Mesenchymal stem cell (in vitro differentiated cells and primary cell): Measurements from ENCODE around the gene FUT3.
A peak's percentile ranks its signal among the peaks of the same experiment; 100 is the strongest.
"Not testable (repeated sequence)": the region's sequence is repeated elsewhere in the genome, so short reads cannot be mapped to it uniquely, and the experiment has no call there.

Experiments used
- DNase-seq: peaks from one replicate; pipeline ENCODE4 v3.0.0-alpha.2; 2013
- H2AFZ ChIP-seq: one replicate; pipeline ENCODE4 v1.6.1; 2013; ENCODE audit warnings: low read depth, mild to moderate bottlenecking, control low read depth, inconsistent platforms, low read length, moderate library complexity
- H2AK5ac ChIP-seq: 2 replicates; pipeline ENCODE4 v1.6.1; 2013; ENCODE audit warnings: low read length, moderate library complexity, mild to moderate bottlenecking, inconsistent platforms; ENCODE audit not compliant: severe bottlenecking
- H2BK120ac ChIP-seq: one replicate; pipeline ENCODE4 v1.6.1; 2013; ENCODE audit warnings: low read depth, mild to moderate bottlenecking, inconsistent platforms, low read length, moderate library complexity
- H2BK12ac ChIP-seq, 2 experiments: one replicate each; pipeline ENCODE4 v1.6.1; 2013; ENCODE audit warnings: inconsistent platforms in 2 of 2, low read length in 2 of 2, mild to moderate bottlenecking in 2 of 2, moderate library complexity in 2 of 2, control low read depth in 1 of 2
- H2BK15ac ChIP-seq: one replicate; pipeline ENCODE4 v1.6.1; 2013; ENCODE audit warnings: mild to moderate bottlenecking, low read depth, inconsistent platforms; ENCODE audit not compliant: poor library complexity, severe bottlenecking
- H2BK5ac ChIP-seq: 2 replicates; pipeline ENCODE4 v1.6.1; 2013; ENCODE audit warnings: low read depth, mild to moderate bottlenecking, low read length, control low read depth, inconsistent platforms; ENCODE audit not compliant: poor library complexity, severe bottlenecking
- H3K14ac ChIP-seq, 2 experiments: one replicate each; pipeline ENCODE4 v1.6.1; 2013; ENCODE audit warnings: inconsistent platforms in 2 of 2, low read length in 2 of 2, control low read depth in 1 of 2, mild to moderate bottlenecking in 1 of 2, moderate library complexity in 1 of 2
- H3K18ac ChIP-seq, 2 experiments: one replicate each; pipeline ENCODE4 v1.6.1; 2013; ENCODE audit warnings: inconsistent platforms in 2 of 2, low read length in 2 of 2, control low read depth in 1 of 2, low read depth in 1 of 2, mild to moderate bottlenecking in 1 of 2
- H3K23ac ChIP-seq, 2 experiments: one replicate each; pipeline ENCODE4 v1.6.1; 2013; ENCODE audit warnings: inconsistent platforms in 2 of 2, low read length in 2 of 2, mild to moderate bottlenecking in 2 of 2, moderate library complexity in 2 of 2, control low read depth in 1 of 2
- H3K27ac ChIP-seq: 2 replicates; pipeline ENCODE4 v1.5.1; 2013; ENCODE audit warnings: mild to moderate bottlenecking, moderate library complexity, low read length, control low read depth, inconsistent platforms; ENCODE audit not compliant: poor library complexity, severe bottlenecking
- H3K27me3 ChIP-seq, 2 experiments: 2 replicates each; pipeline versions ENCODE4 v1.6.1 to v1.7.0; 2013; ENCODE audit warnings: low read length in 2 of 2, mild to moderate bottlenecking in 2 of 2, moderate library complexity in 2 of 2, control low read depth in 1 of 2, inconsistent platforms in 1 of 2; ENCODE audit not compliant: control insufficient read depth in 1 of 2, insufficient read depth in 1 of 2
- H3K36me3 ChIP-seq, 2 experiments: 2 replicates each; pipeline versions ENCODE4 v1.6.1 to v1.7.0; 2013; ENCODE audit warnings: low read length in 2 of 2, control low read depth in 1 of 2, inconsistent platforms in 1 of 2, low read depth in 1 of 2, mild to moderate bottlenecking in 1 of 2; ENCODE audit not compliant: insufficient read depth in 2 of 2, control insufficient read depth in 1 of 2
- H3K4ac ChIP-seq, 2 experiments: one replicate each; pipeline ENCODE4 v1.6.1; 2013; ENCODE audit warnings: inconsistent platforms in 2 of 2, low read length in 2 of 2, mild to moderate bottlenecking in 2 of 2, moderate library complexity in 2 of 2, control low read depth in 1 of 2, low read depth in 1 of 2
- H3K4me1 ChIP-seq: 2 replicates; pipeline ENCODE4 v1.6.1; 2013; ENCODE audit warnings: low read depth, low read length, control low read depth; ENCODE audit not compliant: control insufficient read depth, insufficient read depth
- H3K4me2 ChIP-seq: 2 replicates; pipeline ENCODE4 v1.6.1; 2013; ENCODE audit warnings: low read length, mild to moderate bottlenecking, inconsistent platforms; ENCODE audit not compliant: poor library complexity, severe bottlenecking
- H3K4me3 ChIP-seq, 2 experiments: 2 replicates each; pipeline versions ENCODE4 v1.5.1 to v1.7.0; 2013; ENCODE audit warnings: low read length in 2 of 2, mild to moderate bottlenecking in 2 of 2, control low read depth in 1 of 2, low read depth in 1 of 2; ENCODE audit not compliant: insufficient read depth in 1 of 2
- H3K79me1 ChIP-seq: replicated peaks from 2 replicates; pipeline ENCODE4 v1.6.1; 2013; ENCODE audit warnings: mild to moderate bottlenecking, control low read depth, low read length, inconsistent platforms; ENCODE audit not compliant: poor library complexity, severe bottlenecking
- H3K9ac ChIP-seq: 2 replicates; pipeline ENCODE4 v1.7.0; 2013; ENCODE audit warnings: mild to moderate bottlenecking, low read length, moderate library complexity
- H3K9me3 ChIP-seq: 2 replicates; pipeline ENCODE4 v1.7.0; 2013; ENCODE audit warnings: mild to moderate bottlenecking, low read length; ENCODE audit not compliant: control insufficient read depth
- H4K8ac ChIP-seq: one replicate; pipeline ENCODE4 v1.6.1; 2013; ENCODE audit warnings: inconsistent platforms, mild to moderate bottlenecking, low read length, moderate library complexity
- H4K91ac ChIP-seq: one replicate; pipeline ENCODE4 v1.6.1; 2013; ENCODE audit warnings: mild to moderate bottlenecking, low read length, inconsistent platforms
- WGBS: methylation state at CpG from one replicate; pipeline ENCODE4 v1.1.7; 2013; ENCODE audit warnings: mixed read lengths; 5-methylcytosine and 5-hydroxymethylcytosine counted together

The FUT3 gene

DNA sequence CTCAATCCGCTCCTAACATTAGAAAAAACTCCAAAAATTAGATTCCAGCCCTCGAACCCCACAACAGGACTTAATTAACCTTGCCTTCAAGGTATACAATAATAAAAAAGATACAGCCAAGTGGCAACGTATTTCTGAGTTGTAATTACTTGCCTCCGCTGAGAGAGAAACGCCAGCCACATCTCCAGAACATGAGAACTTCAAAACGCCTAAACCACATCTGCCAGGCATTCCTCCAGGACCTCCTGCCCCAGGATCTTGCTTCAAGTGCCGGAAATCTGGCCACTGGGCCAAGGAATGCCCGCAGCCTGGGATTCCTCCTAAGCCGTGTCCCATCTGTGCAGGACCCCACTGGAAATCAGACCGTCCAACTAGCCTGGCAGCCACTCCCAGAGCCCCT, 2.9 kb upstream of the FUT3 start:
- not testable (repeated sequence) for H3K14ac ChIP-seq, H3K4ac ChIP-seq, H2BK15ac ChIP-seq, H2BK120ac ChIP-seq, H3K18ac ChIP-seq, H3K27ac ChIP-seq, H3K4me2 ChIP-seq, H3K79me1 ChIP-seq, H2AK5ac ChIP-seq, H4K8ac ChIP-seq, H2BK5ac ChIP-seq, H4K91ac ChIP-seq, H3K23ac ChIP-seq, H3K9ac ChIP-seq, H3K4me3 ChIP-seq, H3K36me3 ChIP-seq, H2AFZ ChIP-seq, H2BK12ac ChIP-seq, H3K4me1 ChIP-seq, H3K9me3 ChIP-seq, DNase-seq
- peaks cover 24 to 50% of the 10 kb centered on the region in 2 experiments for H3K27me3 ChIP-seq
- 85% methylated on average over 10 of the region's 10 CpGs for WGBS

DNA sequence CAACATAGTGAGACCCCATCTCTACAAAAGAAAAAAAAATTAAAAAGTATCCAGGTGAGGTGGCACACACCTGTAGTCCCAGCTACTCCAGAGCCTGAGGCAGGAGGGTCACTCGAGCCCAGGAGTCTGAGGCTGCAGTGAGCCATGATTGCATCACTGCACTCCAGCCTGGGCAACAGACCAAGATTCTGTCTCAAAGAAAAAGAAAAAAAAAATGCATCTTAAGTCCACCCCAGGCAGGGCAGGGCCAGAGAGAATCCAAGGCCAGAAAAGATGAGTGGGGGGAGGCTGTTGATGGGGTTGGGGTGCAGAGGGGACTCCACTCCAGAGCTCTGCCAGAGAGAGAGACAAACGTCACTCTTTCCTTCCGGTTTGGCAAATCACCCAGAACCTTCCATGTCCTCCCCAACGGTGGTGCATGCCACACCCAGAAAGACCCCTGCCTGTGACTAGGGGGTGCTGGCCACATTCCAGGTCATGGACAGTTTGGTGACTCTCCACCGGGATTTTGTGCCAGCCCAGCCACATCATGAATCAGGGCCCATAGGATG, 431 bp downstream of the FUT3 start:
- no peak overlapping the region for H2BK15ac ChIP-seq
- no peak overlapping the region for H3K4ac ChIP-seq
- no peaks in the 10 kb centered on the region for H3K79me1 ChIP-seq
- H2BK120ac ChIP-seq: no peak overlapping the region
- no peaks in the 10 kb centered on the region for H3K4me1 ChIP-seq
- no peak overlapping the region for H2AK5ac ChIP-seq
- no peak overlapping the region for H3K4me2 ChIP-seq
- H3K14ac ChIP-seq: no peak overlapping the region
- no peak overlapping the region for H3K9ac ChIP-seq
- H3K18ac ChIP-seq: no peak overlapping the region
- H3K23ac ChIP-seq: no peak overlapping the region
- WGBS: 81% methylated on average over 5 of the region's 5 CpGs
- H3K9me3 ChIP-seq: no peaks in the 10 kb centered on the region
- H2BK5ac ChIP-seq: no peak overlapping the region
- H3K27ac ChIP-seq: no peak overlapping the region
- H3K27me3 ChIP-seq: peaks cover 16 to 37% of the 10 kb centered on the region in 2 experiments
- peak overlapping the region; percentile 27 for H4K91ac ChIP-seq
- H2AFZ ChIP-seq: no peak overlapping the region
- no peak overlapping the region for H3K4me3 ChIP-seq
- no peak overlapping the region for H4K8ac ChIP-seq
- peak; percentile 63 for DNase-seq
- no peaks in the 10 kb centered on the region for H3K36me3 ChIP-seq
- H2BK12ac ChIP-seq: peak overlapping the region in 1 of 2 experiments; percentile 32

DNA sequence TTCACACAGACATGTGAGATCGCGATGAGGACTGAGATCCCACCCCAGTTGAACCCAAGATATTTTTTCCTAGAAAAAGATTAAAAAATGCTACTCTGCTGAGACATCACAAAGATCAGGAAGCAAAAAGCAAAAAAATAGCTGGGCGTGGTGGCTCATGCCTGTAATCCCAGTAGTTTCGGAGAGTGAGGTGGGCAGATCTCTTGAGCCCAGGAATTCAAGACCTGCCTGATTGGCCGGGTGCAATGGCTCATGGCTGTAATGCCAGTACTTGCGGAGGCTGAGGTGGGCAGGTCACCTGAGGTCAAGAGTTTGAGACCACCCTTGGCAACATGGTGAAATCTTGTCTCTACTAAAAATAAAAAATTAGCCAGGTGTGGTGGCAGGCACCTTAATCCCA, 1.1 kb downstream of the FUT3 start:
- DNase-seq: no peak
- H3K79me1 ChIP-seq: no peaks in the 10 kb centered on the region
- H3K4ac ChIP-seq: no peak overlapping the region
- no peak overlapping the region for H2AK5ac ChIP-seq
- H3K4me1 ChIP-seq: no peaks in the 10 kb centered on the region
- no peak overlapping the region for H3K23ac ChIP-seq
- no peak overlapping the region for H4K8ac ChIP-seq
- no peak overlapping the region for H3K18ac ChIP-seq
- no peak overlapping the region for H2BK120ac ChIP-seq
- no peak overlapping the region for H2AFZ ChIP-seq
- H2BK15ac ChIP-seq: no peak overlapping the region
- WGBS: 86% methylated on average over 6 of the region's 6 CpGs
- no peak overlapping the region for H3K9ac ChIP-seq
- H3K36me3 ChIP-seq: no peaks in the 10 kb centered on the region
- H3K27ac ChIP-seq: no peak overlapping the region
- H4K91ac ChIP-seq: no peak overlapping the region
- H3K4me2 ChIP-seq: no peak overlapping the region
- peaks cover 10 to 31% of the 10 kb centered on the region in 2 experiments for H3K27me3 ChIP-seq
- H2BK5ac ChIP-seq: no peak overlapping the region
- no peak overlapping the region for H2BK12ac ChIP-seq
- H3K4me3 ChIP-seq: no peak overlapping the region
- no peaks in the 10 kb centered on the region for H3K9me3 ChIP-seq
- H3K14ac ChIP-seq: no peak overlapping the region

DNA sequence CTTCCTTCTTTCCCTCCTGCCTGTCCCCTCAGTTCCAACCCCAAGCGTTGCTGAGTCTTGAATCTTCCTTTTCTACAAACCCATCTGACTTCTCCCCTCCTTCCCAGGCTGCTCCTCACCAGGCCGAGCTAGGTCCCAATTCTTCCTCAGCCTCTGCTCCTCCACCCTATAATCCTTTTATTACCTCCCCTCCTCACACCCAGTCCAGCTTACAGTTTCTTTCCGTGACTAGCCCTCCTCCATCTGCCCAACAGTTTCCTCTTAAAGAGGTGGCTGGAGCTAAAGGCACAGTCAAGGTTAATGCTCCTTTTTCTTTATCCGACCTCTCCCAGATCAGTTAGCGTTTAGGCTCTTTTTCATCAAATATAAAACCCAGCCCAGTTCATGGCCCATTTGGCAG, 2.6 kb downstream of the FUT3 start:
- not testable (repeated sequence) for H2AFZ ChIP-seq, H2BK15ac ChIP-seq, H3K4me1 ChIP-seq, H3K9me3 ChIP-seq, H3K4me2 ChIP-seq, H3K14ac ChIP-seq, H3K27ac ChIP-seq, H2BK120ac ChIP-seq, H3K4me3 ChIP-seq, H3K4ac ChIP-seq, H3K18ac ChIP-seq, H2BK5ac ChIP-seq, H4K8ac ChIP-seq, H4K91ac ChIP-seq, H3K23ac ChIP-seq, DNase-seq, H3K79me1 ChIP-seq, H3K9ac ChIP-seq, H2BK12ac ChIP-seq, H3K36me3 ChIP-seq, H2AK5ac ChIP-seq
- H3K27me3 ChIP-seq: peaks cover 4 to 22% of the 10 kb centered on the region in 2 experiments
- 72% methylated on average over 5 of the region's 5 CpGs for WGBS
